Sigmoid colon (tissue), 7 donors: ENCODE measurements around the gene BRF1. TPM values are rescaled to one million over a fixed set of nuclear protein-coding genes. Genes with fewer than 3 reads are reported as not detected.

Experiments used
- DNase-seq: peaks from one replicate; pipeline ENCODE4 v3.0.0-alpha.2; 2019
- H3K27ac ChIP-seq, 4 donors: fragments of 200-600 bp; sonication (generic); one replicate each; pipeline ENCODE4 v1.5.1; 2016 to 2019; ENCODE audit warnings: mild to moderate bottlenecking in 1 of 4
- H3K27me3 ChIP-seq, 3 donors: fragments of 200-600 bp; sonication (generic); one replicate each; pipeline ENCODE4 v1.5.1; 2019; ENCODE audit warnings: mild to moderate bottlenecking in 1 of 3
- H3K36me3 ChIP-seq, 4 donors: fragments of 200-600 bp; sonication (generic); one replicate each; pipeline ENCODE4 v1.5.1; 2016 to 2019
- H3K4me1 ChIP-seq, 4 donors: fragments of 200-600 bp; sonication (generic); one replicate each; pipeline ENCODE4 v1.5.1; 2017 to 2019
- H3K4me3 ChIP-seq, 4 donors: fragments of 200-600 bp; sonication (generic); one replicate each; pipeline ENCODE4 v1.5.1; 2017 to 2019; ENCODE audit warnings: mild to moderate bottlenecking in 2 of 4, moderate library complexity in 1 of 4
- H3K9me3 ChIP-seq, 4 donors: fragments of 200-600 bp in 3 of 4; sonication (generic) in 3 of 4; one replicate each; pipeline versions ENCODE4 v1.5.1 to v1.6.1; 2013 to 2019
- EP300 ChIP-seq, 4 donors: sonication (generic); formaldehyde crosslinking; IDR thresholded peaks; one replicate each; pipeline ENCODE4 v1.6.1; 2017; ENCODE audit warnings: antibody characterized with exemption in 4 of 4
- POLR2A ChIP-seq, 2 donors: fragments of 450-650 bp; IDR thresholded peaks; one replicate each; pipeline ENCODE4 v1.6.1; 2016; ENCODE audit warnings: antibody characterized with exemption in 2 of 2, mild to moderate bottlenecking in 2 of 2, moderate library complexity in 2 of 2
- POLR2AphosphoS5 ChIP-seq, 4 donors: sonication (generic); formaldehyde crosslinking; IDR thresholded peaks; one replicate each; pipeline ENCODE4 v1.6.1; 2017; ENCODE audit warnings: antibody characterized with exemption in 4 of 4
- WGBS, 2 donors: extraction: QIAGEN DNeasy Blood & Tissue Kit; methylation state at CpG; one replicate each; pipeline ENCODE4 v1.1.7; 2013; 5-methylcytosine and 5-hydroxymethylcytosine counted together
- intact Hi-C: fragments of 100-400 bp; cut with DNase I; formaldehyde crosslinking; loops from one replicate; pipeline ENCODE4 v1.15.1; 2023
- polyA plus RNA-seq, 3 donors: library from polyadenylated mRNA; stranded (reverse); fragments of 200-250 nt; gene quantifications; one replicate each; pipeline ENCODE4 v1.2.3, GENCODE V29; 2013
- total RNA-seq, 4 donors: library from RNA; depleted of rRNA; stranded (reverse); fragments of >200 nt; gene quantifications; one replicate each; pipeline ENCODE4 v1.1.0, GENCODE V29; 2016
- TF ChIP-seq, protein P1 (sequence below), 4 experiments: fragments of 450-650 bp in 3 of 4; fragments of 200-600 bp in 1 of 4; IDR thresholded peaks; one replicate each; pipeline ENCODE4 v1.5.1; 2016 to 2019; ENCODE audit warnings: antibody characterized with exemption in 4 of 4, mild to moderate bottlenecking in 3 of 4, moderate library complexity in 2 of 4
- donor health status: healthy with polysubstance abuse.
- donor health status: Bipolar disorder and iron deficiency.
- donor health status: healthy.

BRF1 gene
- total and polyA plus RNA-seq, 7 donors: 9.0 to 39.2 (median 23.7) TPM

DNA sequence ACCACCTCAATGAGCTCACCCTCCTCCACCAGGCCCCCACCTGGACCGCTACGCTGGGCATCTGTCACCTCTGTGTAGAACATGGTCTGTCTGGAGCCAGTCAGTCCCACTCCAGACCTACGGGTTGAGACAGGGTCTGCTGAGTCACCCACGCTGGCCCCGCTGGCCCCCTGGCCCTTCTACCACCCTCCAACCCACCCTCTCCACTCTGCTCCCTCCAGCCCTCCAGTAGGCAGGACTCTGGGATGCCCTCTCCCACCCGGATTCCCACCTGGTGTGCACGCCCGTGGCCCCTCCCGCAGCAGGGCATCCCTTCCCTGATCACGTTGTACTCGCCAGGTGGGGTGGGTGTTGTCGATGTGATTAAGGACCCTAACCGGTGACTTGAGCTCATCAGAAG lies 127.7 kb downstream of the BRF1 start:
- 87 to 93% methylated on average over 13 of the region's 13 CpGs for WGBS, 2 donors
- H3K4me1 ChIP-seq: peaks cover 0 to 11% (median 6%) of the 10 kb centered on the region in 4 donors
- H3K36me3 ChIP-seq: no peaks in the 10 kb centered on the region
- intact Hi-C loops: no loop called here
- peaks cover 4 to 25% (median 17%) of the 10 kb centered on the region in 3 donors for H3K27me3 ChIP-seq
- DNase-seq: no peak
- no peaks in the 10 kb centered on the region for H3K9me3 ChIP-seq
- TF ChIP-seq EP300 (IDR thresholded peaks at IDR 0.05) (no peak), POLR2AphosphoS5 (IDR thresholded peaks at IDR 0.05) (no peak), POLR2A (IDR thresholded peaks at IDR 0.05) (no peak)
- TF ChIP-seq, protein P1, sequence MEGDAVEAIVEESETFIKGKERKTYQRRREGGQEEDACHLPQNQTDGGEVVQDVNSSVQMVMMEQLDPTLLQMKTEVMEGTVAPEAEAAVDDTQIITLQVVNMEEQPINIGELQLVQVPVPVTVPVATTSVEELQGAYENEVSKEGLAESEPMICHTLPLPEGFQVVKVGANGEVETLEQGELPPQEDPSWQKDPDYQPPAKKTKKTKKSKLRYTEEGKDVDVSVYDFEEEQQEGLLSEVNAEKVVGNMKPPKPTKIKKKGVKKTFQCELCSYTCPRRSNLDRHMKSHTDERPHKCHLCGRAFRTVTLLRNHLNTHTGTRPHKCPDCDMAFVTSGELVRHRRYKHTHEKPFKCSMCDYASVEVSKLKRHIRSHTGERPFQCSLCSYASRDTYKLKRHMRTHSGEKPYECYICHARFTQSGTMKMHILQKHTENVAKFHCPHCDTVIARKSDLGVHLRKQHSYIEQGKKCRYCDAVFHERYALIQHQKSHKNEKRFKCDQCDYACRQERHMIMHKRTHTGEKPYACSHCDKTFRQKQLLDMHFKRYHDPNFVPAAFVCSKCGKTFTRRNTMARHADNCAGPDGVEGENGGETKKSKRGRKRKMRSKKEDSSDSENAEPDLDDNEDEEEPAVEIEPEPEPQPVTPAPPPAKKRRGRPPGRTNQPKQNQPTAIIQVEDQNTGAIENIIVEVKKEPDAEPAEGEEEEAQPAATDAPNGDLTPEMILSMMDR (IDR thresholded peaks at IDR 0.05): no peak
- no peak overlapping the region for H3K27ac ChIP-seq
- H3K4me3 ChIP-seq: no peak overlapping the region

DNA sequence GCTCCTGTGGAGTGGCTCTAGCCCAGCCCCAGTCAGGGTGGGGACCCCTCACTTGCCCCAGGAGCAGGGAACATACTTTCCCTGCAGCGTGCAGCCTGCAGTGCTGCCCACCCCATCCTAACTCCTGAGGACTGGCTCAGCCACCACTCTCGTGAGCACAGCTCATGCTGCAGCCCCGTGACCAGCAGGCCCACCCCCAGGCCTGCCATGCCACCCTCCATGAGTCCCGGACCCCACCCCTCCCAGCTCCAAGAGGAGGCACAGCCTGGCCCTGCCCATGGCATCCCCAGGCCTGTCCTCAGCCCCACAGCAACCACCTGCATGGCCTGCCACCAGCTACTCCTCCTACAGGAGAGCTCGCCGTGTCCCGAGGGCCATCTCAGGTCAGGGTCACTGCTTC lies 128.3 kb downstream of the BRF1 start:
- Histone ChIP-seq H3K27me3 (peaks cover 4 to 30% (median 22%) of the 10 kb centered on the region in 3 donors), H3K27ac (no peak overlapping the region), H3K4me1 (peaks cover 0 to 15% (median 12%) of the 10 kb centered on the region in 4 donors), H3K36me3 (no peaks in the 10 kb centered on the region), H3K4me3 (no peak overlapping the region), H3K9me3 (no peaks in the 10 kb centered on the region)
- intact Hi-C loops: no loop called here
- 75 to 76% methylated on average over 7 of the region's 7 CpGs for WGBS, 2 donors
- DNase-seq: no peak
- TF ChIP-seq EP300 (IDR thresholded peaks at IDR 0.05) (no peak), POLR2A (IDR thresholded peaks at IDR 0.05) (no peak), POLR2AphosphoS5 (IDR thresholded peaks at IDR 0.05) (no peak)
- TF ChIP-seq, protein P1 (IDR thresholded peaks at IDR 0.05): no peak

DNA sequence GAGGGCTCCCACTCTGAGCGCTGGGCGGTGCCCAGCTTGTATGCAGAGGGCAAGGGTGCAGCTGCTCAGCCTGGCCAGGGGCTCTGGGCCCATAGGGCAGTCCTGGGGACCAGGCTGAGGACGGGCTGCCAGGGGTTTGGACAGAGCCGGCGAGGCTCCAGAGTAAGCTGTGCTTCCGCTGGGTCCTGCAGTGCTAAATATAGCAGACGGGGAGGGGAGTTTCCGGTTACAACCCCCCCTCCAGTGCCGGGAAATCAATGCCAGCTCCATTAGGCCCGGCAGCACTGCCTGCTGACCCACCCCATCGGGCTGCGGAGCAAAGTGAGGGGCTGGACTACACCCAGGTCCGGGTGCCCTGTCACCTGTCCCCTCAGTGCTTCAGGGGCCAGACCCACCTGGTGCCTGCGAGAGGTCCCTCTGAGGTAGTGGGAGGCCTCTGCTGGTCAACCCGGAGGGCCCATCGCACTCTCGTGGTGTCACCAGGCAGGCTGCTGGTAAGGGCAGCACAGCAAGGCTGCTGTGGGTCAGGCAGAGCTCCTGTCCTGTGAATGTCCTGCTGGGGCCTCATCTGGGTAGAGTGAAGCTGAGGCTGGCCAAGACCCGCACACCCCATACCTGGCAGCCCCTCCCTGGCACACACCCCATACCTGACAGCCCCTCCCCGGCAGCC lies 129.7 kb downstream of the BRF1 start:
- H3K4me1 ChIP-seq: peaks cover 0 to 20% (median 17%) of the 10 kb centered on the region in 4 donors
- TF ChIP-seq, protein P1 (IDR thresholded peaks at IDR 0.05): no peak
- TF ChIP-seq EP300 (IDR thresholded peaks at IDR 0.05): no peak
- no peak for TF ChIP-seq POLR2AphosphoS5 (IDR thresholded peaks at IDR 0.05)
- TF ChIP-seq POLR2A (IDR thresholded peaks at IDR 0.05): no peak
- H3K27me3 ChIP-seq: peaks cover 4 to 44% (median 34%) of the 10 kb centered on the region in 3 donors
- H3K4me3 ChIP-seq: no peak overlapping the region
- 32 to 41% methylated on average over 19 of the region's 19 CpGs for WGBS, 2 donors
- H3K9me3 ChIP-seq: no peaks in the 10 kb centered on the region
- H3K27ac ChIP-seq: no peak overlapping the region
- no peaks in the 10 kb centered on the region for H3K36me3 ChIP-seq
- intact Hi-C loops: no loop called here
- DNase-seq: no peak

DNA sequence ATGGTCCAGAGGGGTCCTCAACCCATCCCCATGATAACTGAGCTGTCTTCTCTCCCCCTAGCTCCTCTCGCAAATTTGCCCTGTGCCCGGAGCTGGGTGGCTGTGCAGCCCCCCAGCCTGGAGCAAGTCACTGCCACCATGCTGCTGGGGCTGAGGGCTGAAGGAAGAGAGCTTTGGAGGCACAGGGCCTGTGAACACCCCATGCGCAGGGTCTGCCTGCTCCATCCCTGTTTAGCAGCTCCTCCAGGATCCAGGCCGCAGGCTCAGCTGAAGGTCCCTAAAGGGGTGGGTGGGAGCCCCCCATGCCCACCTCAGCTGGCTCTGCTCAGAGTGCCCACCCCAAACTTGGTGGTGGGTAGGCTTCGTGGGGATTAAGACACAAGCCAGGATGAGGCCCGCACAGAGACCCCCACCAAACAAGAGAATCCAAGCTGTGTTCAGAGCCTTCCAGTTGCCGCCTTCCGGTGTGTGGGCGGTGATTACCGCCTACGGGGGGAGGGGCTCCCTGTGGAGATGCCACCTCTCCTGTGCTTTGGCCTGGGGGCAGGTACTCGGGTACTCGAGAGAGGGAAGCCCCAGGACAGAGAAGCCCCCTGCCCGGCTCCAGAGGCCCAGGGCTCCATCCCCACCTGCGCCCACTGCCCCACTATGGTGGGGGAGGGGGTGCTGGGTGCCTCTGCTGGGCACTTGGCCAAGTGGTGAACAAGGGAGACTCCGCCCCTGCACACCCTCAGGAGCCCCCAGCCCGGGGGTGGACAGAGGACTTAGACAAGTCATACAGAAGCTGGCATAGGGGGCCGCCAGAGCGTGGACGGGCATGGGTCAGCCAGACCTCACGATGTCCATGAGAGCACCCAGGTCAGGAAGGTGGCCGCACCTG lies 130.8 kb downstream of the BRF1 start:
- Histone ChIP-seq H3K4me3 (no peak overlapping the region), H3K4me1 (peaks cover 0 to 20% (median 17%) of the 10 kb centered on the region in 4 donors), H3K9me3 (no peaks in the 10 kb centered on the region), H3K27ac (no peak overlapping the region), H3K36me3 (no peaks in the 10 kb centered on the region), H3K27me3 (peaks cover 4 to 55% (median 37%) of the 10 kb centered on the region in 3 donors)
- intact Hi-C loops: loop anchor here (2.0 kb wide), 1 partner anchor 79 kb away; no protein-coding TSS in a partner anchor
- no peak for DNase-seq
- WGBS, 2 donors: 80 to 81% methylated on average over 22 of the region's 22 CpGs
- TF ChIP-seq POLR2AphosphoS5 (IDR thresholded peaks at IDR 0.05) (no peak), EP300 (IDR thresholded peaks at IDR 0.05) (no peak), POLR2A (IDR thresholded peaks at IDR 0.05) (no peak)
- TF ChIP-seq, protein P1 (IDR thresholded peaks at IDR 0.05): no peak
